Skeletal muscle satellite cell (primary cell): ENCODE data around the gene PPP1R14C.

Source experiments
- H3K27me3 ChIP-seq: 2 replicates; pipeline ENCODE4 v1.7.0; 2013; ENCODE audit warnings: low read length; ENCODE audit not compliant: control insufficient read depth, insufficient read depth
- H3K36me3 ChIP-seq: 2 replicates; pipeline ENCODE4 v1.7.0; 2013; ENCODE audit warnings: mild to moderate bottlenecking, control low read depth, low read length; ENCODE audit not compliant: insufficient read depth
- H3K4me1 ChIP-seq: 2 replicates; pipeline ENCODE4 v1.7.0; 2013; ENCODE audit warnings: low read length; ENCODE audit not compliant: control insufficient read depth, insufficient read depth
- H3K4me2 ChIP-seq: 2 replicates; pipeline ENCODE4 v1.7.0; 2013; ENCODE audit warnings: mild to moderate bottlenecking, low read length
- H3K4me3 ChIP-seq: 2 replicates; pipeline ENCODE4 v1.7.0; 2013; ENCODE audit warnings: low read length
- H3K9ac ChIP-seq: 2 replicates; pipeline ENCODE4 v1.7.0; 2013; ENCODE audit warnings: mild to moderate bottlenecking, low read depth, low read length, moderate library complexity
- H3K9me3 ChIP-seq: replicated peaks from 2 replicates; pipeline ENCODE4 v1.7.0; 2013; ENCODE audit warnings: mild to moderate bottlenecking, control low read depth, low read length

PPP1R14C gene

DNA sequence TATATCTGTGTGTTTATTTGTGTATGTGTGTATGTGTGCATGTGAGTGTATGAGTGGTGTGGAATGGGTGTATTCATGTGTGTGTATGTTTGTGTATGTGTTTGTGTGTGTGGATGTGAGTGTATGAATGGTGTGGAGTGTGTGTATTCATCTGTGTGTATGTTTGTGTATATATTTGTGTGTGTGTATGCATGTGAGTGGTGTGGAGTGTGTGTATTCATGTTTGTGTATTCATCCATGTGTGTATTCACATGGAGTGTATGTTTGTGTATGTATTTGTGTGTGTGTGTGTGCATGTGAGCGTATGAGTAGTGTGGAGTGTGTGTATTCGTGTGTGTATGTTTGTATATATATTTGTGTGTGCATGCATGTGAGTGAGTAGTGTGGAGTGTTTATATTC lies 66.6 kb downstream of the PPP1R14C start:
- no peaks in the 10 kb centered on the region for H3K36me3 ChIP-seq
- H3K9ac ChIP-seq: no peak overlapping the region
- H3K4me1 ChIP-seq: peaks cover 17% of the 10 kb centered on the region
- H3K4me2 ChIP-seq: no peak overlapping the region
- H3K27me3 ChIP-seq: peaks cover 14% of the 10 kb centered on the region
- no peaks in the 10 kb centered on the region for H3K9me3 ChIP-seq
- no peak overlapping the region for H3K4me3 ChIP-seq

DNA sequence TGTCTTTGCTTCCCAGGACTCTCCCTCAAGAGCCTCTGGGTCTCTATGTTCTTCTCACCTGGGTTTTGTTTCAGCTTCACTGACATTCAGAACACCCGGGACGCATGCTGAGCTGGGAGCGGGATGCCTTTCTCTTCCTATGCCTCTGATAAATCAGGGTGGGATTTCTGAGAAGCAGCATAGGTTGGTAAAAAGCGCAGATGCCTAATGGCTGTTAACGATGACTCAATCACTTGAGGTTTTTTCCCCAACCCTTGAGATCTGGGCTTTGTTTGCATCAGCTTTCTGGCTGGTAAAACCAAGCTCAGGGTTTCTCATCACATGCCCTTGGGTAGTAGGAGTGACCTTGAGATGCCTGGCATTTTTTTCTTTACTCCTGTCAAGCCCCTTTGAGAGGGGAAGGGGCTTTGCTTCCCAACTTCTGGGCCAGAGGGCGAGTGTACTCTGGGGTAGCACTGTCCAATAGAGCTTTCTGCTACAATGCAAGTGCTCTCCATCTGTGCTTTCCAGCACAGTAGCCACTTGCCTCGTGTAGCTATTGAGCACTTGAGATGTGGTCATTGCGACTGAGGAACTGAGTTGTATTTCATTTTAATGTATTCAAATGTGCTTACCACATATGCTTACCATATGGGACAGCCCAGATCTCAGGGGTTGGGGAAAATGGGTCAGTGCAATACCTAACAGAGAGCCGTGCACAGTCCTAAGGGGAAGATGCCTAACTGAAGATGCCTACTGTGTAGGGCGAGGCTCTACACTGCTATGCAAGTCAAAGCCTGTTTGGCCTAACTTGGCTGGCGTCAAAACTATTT lies 69.1 kb downstream of the PPP1R14C start:
- Histone ChIP-seq H3K4me3 (no peak overlapping the region), H3K9me3 (no peaks in the 10 kb centered on the region), H3K4me2 (no peak overlapping the region), H3K4me1 (peaks cover 13% of the 10 kb centered on the region), H3K36me3 (no peaks in the 10 kb centered on the region), H3K9ac (no peak overlapping the region), H3K27me3 (peaks cover 11% of the 10 kb centered on the region)

DNA sequence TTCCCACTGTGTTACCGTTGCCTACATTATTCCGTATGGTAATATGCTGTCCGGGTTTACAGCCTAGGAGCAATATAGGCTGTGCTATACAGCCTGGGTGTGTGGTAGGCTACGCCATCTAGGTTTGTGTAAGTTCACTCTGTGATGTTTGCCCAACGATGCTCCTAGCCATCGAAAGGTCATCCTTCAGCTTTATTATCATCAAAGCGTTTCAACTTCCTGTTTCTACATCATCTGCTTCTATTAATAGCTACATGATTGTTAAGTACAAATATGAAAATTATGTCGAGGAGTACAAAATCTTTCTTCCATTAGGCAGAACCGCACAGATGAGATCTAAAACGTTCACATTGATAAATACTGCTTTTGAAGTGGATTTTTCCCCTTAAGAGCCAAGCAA lies 69.9 kb downstream of the PPP1R14C start:
- H3K36me3 ChIP-seq: no peaks in the 10 kb centered on the region
- peaks cover 11% of the 10 kb centered on the region for H3K27me3 ChIP-seq
- H3K4me1 ChIP-seq: peaks cover 13% of the 10 kb centered on the region
- no peaks in the 10 kb centered on the region for H3K9me3 ChIP-seq
- no peak overlapping the region for H3K4me2 ChIP-seq
- no peak overlapping the region for H3K9ac ChIP-seq
- no peak overlapping the region for H3K4me3 ChIP-seq

DNA sequence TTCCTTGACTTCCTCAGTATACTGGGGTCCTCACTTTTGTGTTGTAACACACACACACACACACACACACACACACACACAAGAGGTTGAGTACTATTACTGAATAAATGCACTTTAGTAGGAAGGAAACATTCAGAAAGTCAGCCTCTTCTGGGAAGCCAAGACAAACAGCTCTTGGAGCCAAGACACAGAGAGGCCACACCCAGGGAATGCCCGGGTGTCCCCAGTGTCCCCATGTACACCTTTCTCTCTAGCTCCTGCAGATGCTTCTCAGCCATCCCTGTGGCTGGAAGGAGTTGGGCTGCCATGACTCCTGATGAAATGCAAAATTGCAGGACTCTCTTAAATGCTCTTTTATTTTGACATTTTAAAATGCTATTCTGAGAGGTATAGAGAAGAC lies 70.5 kb downstream of the PPP1R14C start:
- H3K4me1 ChIP-seq: peaks cover 8% of the 10 kb centered on the region

DNA sequence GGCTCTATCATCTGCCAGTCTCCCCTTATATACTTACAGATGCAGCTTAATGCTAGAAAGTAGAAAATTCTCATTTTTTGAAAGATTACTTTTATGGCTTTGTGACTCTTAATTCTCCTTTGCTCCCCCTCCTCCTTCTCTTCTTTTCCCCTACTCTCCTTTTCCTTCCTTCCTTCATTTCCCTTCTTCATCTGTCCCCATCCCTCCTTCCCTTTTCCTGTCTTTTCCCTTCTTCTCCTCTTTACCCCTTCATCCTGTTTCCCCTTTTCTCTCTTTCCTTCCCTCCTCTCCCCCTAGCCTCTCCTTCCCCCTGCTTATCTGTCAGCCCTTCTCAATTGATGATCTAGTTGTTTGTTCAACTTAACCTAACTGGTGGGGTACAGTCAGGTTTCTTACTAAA lies 71.5 kb downstream of the PPP1R14C start:
- H3K4me2 ChIP-seq: no peak overlapping the region
- no peak overlapping the region for H3K4me3 ChIP-seq
- H3K4me1 ChIP-seq: no peaks in the 10 kb centered on the region

More for the DNA sequence above, 70.5 kb downstream of the PPP1R14C start:
- Histone ChIP-seq H3K36me3 (no peaks in the 10 kb centered on the region), H3K4me2 (no peak overlapping the region), H3K4me3 (no peak overlapping the region), H3K9me3 (no peaks in the 10 kb centered on the region), H3K9ac (no peak overlapping the region), H3K27me3 (peaks cover 11% of the 10 kb centered on the region)

DNA sequence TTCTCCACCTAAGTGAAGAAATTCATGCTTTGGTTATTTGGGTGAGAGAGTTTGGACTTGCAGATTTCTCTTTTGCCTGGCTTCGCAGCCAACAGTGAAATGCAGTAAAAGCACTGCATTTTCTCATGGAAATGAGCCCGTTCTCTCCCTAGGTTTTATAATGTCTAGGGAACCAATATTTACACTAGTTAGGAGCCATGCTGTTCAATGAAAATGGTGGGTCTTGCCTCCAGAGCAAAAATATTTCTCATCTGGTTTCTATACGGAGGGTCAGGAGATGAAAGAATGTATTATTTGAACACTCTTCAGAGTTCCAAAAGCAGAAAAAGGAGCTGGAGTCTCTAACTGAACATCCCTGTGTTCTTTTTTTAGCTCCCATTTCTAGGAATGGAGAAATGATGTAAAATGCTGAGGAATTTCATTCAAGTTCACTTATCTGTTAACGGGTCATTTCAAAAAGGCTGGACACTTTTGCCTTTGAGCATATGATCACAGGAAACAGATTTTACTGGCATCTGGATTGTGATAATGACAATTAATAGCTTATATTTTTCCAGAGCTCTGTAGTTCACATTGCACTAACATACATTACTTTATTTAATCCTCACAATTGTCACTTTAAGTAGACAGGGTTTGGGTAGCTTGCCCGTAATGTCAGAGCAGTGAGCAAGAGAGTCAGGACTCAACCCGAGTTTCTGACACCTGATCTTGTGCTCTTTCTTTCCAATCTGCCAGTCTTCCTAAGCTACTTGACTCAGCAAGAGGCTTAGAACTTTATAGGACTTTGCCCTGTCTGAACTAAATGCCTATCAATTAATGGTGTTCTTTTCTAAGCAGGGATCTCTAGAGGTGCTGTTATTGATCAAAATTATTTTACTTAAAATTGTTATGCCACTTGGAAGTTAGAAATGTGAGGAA lies 78.0 kb downstream of the PPP1R14C start:
- Histone ChIP-seq H3K4me3 (no peak overlapping the region), H3K4me2 (no peak overlapping the region), H3K9me3 (no peaks in the 10 kb centered on the region), H3K27me3 (peaks cover 3% of the 10 kb centered on the region), H3K4me1 (no peaks in the 10 kb centered on the region), H3K9ac (no peak overlapping the region), H3K36me3 (no peaks in the 10 kb centered on the region)

More for the DNA sequence above, 71.5 kb downstream of the PPP1R14C start:
- H3K9ac ChIP-seq: no peak overlapping the region
- H3K9me3 ChIP-seq: no peaks in the 10 kb centered on the region
- peaks cover 11% of the 10 kb centered on the region for H3K27me3 ChIP-seq
- no peaks in the 10 kb centered on the region for H3K36me3 ChIP-seq

DNA sequence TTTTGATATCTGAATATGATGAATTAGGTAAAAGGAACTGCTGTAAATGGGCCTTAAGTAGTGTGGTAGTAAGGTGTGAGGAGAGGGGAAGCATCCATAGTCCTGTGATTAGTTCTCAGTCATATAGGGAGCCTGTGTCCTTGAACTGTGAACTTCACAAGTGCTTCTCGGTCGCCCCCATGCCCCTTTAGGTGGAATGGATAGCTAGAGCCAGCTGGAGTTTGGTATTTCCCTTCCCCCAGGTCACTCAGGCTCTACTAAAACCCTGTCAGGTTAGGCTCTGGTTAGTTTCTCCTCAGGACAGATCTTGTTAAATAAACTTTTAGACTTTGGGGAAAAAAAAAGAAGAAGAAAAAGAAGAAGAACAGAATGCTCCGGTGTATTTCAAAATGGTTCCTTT lies 82.0 kb downstream of the PPP1R14C start:
- H3K9ac ChIP-seq: no peak overlapping the region
- peaks cover 3% of the 10 kb centered on the region for H3K27me3 ChIP-seq
- H3K9me3 ChIP-seq: no peaks in the 10 kb centered on the region
- H3K4me3 ChIP-seq: no peak overlapping the region
- H3K36me3 ChIP-seq: no peaks in the 10 kb centered on the region
- H3K4me2 ChIP-seq: no peak overlapping the region
- H3K4me1 ChIP-seq: peaks cover 7% of the 10 kb centered on the region

DNA sequence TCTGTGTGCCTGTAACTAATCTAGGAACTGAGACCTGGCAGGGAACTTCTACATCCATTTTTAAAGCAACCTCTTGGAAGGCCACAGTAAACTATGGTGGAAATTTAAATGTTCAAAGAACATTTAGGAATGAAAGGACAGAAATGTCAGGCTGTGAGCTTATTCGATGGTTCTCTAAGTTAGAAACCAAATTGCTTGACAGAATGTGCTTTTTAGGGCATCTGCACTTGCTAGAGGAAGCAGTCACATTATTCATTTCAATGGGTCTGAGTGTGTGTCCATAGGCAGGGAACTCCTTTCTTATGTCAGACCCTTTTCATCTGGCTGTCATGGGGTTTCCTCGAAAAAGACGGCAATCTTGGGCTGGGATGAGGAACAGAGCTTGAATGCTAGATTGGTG lies 84.4 kb downstream of the PPP1R14C start:
- Histone ChIP-seq H3K36me3 (no peaks in the 10 kb centered on the region), H3K9ac (no peak overlapping the region), H3K4me1 (peaks cover 29% of the 10 kb centered on the region), H3K4me2 (no peak overlapping the region), H3K4me3 (no peak overlapping the region), H3K27me3 (no peaks in the 10 kb centered on the region), H3K9me3 (no peaks in the 10 kb centered on the region)

DNA sequence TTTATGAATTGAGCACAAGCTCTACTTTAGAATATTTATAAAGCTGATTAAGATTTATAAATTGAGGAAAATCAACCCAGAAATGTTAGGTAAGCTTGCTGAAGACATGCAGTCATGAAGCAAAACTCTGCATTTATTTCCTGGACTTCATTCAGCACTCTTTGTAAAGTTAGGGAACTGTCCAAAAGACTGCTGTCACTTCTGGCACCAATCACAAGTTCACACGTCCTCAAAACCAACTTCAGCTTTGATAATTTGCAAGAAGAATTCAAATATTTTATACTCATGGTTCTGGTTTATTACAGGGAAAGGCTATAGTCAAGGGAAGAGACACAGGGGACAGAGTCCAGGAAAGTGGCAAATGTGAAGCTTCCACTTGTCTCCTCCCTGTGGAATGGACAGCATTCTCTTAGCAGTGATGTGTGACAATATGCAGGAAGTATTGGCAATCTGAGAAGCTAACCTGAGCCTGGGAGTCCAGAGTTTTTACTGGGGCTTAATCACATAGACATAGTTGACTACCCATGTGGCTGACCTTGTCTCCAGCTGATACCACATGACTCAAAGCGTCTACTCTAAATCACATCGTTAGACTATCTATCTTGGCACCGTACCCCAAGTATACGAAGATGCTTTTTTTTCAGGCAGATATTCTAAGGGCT lies 85.4 kb downstream of the PPP1R14C start:
- H3K9ac ChIP-seq: no peak overlapping the region
- H3K4me3 ChIP-seq: no peak overlapping the region
- H3K4me1 ChIP-seq: peaks cover 29% of the 10 kb centered on the region
- H3K36me3 ChIP-seq: no peaks in the 10 kb centered on the region
- H3K9me3 ChIP-seq: no peaks in the 10 kb centered on the region
- no peak overlapping the region for H3K4me2 ChIP-seq
- no peaks in the 10 kb centered on the region for H3K27me3 ChIP-seq

DNA sequence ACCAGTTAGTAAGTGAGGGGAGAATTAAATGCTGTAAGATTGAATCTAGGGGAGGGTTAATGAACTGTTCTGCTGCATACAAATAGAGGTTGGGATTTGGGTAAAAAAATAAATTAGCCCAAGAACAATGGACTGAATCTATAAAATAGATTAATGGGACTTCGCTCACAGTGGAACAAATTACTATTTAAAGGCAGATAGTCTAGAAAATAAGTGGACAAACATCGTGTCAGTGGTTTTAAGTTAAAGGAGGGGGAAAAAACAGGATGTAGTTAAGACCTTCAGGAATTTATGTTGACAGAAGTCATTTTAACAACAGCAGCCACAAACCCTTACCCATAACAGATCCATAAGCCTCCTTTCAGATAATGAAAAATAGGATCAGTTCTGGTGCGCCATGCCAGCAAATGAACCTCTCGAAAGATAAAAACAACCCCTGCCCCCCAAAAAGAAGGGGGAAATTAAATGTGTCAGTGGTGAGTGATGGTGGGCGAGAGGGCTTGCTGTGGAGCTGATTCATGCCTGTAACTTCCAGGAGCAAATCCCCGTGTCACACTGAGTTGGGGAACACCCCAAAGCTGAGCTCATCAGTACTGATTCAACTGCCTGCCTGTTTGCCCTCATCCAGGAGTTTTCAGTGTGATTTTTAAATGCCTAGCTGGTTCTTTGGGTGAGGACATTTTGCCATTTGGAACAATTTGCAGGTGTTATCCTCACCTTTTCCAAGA lies 86.8 kb downstream of the PPP1R14C start:
- Histone ChIP-seq H3K9ac (no peak overlapping the region), H3K36me3 (no peaks in the 10 kb centered on the region), H3K4me3 (no peak overlapping the region), H3K9me3 (no peaks in the 10 kb centered on the region), H3K4me1 (peaks cover 29% of the 10 kb centered on the region), H3K4me2 (peak overlapping the region; percentile 33), H3K27me3 (no peaks in the 10 kb centered on the region)

DNA sequence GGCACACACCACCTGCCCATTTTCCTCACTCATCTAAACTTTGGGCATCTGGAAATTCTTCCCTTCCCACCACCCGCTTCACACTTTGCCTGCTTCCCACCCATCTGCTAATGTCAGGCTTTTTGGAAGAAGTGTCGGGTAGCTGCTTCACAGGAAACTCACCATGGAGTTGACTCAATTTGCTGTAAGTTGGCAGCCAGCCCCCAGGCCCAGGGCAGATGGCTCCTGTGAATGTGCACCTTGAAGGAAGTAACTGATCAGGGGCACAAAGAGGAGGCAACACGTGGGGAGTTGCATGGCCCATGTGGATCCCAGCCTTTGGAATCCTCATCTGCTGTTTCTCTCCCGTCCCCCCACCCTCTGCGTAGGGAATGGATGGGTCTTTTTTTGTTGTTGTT lies 87.3 kb downstream of the PPP1R14C start:
- no peaks in the 10 kb centered on the region for H3K27me3 ChIP-seq
- H3K4me2 ChIP-seq: peak overlapping the region; percentile 33
- H3K4me3 ChIP-seq: no peak overlapping the region
- peaks cover 29% of the 10 kb centered on the region for H3K4me1 ChIP-seq
- no peaks in the 10 kb centered on the region for H3K9me3 ChIP-seq
- no peaks in the 10 kb centered on the region for H3K36me3 ChIP-seq
- H3K9ac ChIP-seq: no peak overlapping the region
